HepG2 (cell line): Measurements from ENCODE around the gene TP73. TPM values are rescaled to one million over a fixed set of nuclear protein-coding genes. Genes with fewer than 3 reads are reported as not detected.

Source experiments
- DR1 ChIP-seq: sonication (generic); formaldehyde crosslinking; IDR thresholded peaks from 2 replicates; pipeline ENCODE4 v1.8.0; 2021; ENCODE audit warnings: mild to moderate bottlenecking, missing genetic modification reagents, inconsistent platforms
- MBNL3 ChIP-seq: fragments of 250-450 bp; sonication (Bioruptor Pico); conservative IDR thresholded peaks from 2 replicates; pipeline ENCODE4 v1.8.0; 2022; ENCODE audit warnings: mild to moderate bottlenecking, inconsistent platforms
- MXI1 ChIP-seq: IDR thresholded peaks from 3 replicates; pipeline ENCODE4 v1.6.1; 2012; ENCODE audit warnings: low read depth, low read length, inconsistent platforms, borderline replicate concordance
- PAX8 ChIP-seq: sonication (generic); formaldehyde crosslinking; IDR thresholded peaks from 2 replicates; pipeline ENCODE4 v1.8.0; 2022; ENCODE audit warnings: mild to moderate bottlenecking, missing genetic modification reagents, borderline replicate concordance
- PCBP2 ChIP-seq: fragments of 200-400 bp; formaldehyde crosslinking; optimal IDR thresholded peaks from 2 replicates; pipeline ENCODE3; 2018; ENCODE audit warnings: low read length, low read depth; ENCODE audit not compliant: poor library complexity, severe bottlenecking
- RFXANK ChIP-seq: IDR thresholded peaks from 2 replicates; pipeline ENCODE4 v1.6.1; 2016
- SOX5 ChIP-seq: IDR thresholded peaks from 2 replicates; pipeline ENCODE4 v1.6.1; 2016; ENCODE audit warnings: borderline replicate concordance
- SRSF1 ChIP-seq: fragments of 200-400 bp; formaldehyde crosslinking; optimal IDR thresholded peaks from 2 replicates; pipeline ENCODE3; 2017; ENCODE audit warnings: mild to moderate bottlenecking, low read depth, low read length, moderate library complexity
- TEAD2 ChIP-seq: sonication (generic); formaldehyde crosslinking; IDR thresholded peaks from 2 replicates; pipeline ENCODE4 v1.9.0; 2021; ENCODE audit warnings: missing genetic modification reagents
- ZFAT ChIP-seq: sonication (generic); formaldehyde crosslinking; conservative IDR thresholded peaks from 2 replicates; pipeline ENCODE4 v1.8.1; 2023; ENCODE audit warnings: missing genetic modification reagents, inconsistent platforms
- ZFY ChIP-seq: sonication (generic); formaldehyde crosslinking; IDR thresholded peaks from 2 replicates; pipeline ENCODE4 v1.4.0; 2020; ENCODE audit warnings: missing genetic modification reagents
- ZNF136 ChIP-seq: sonication (generic); formaldehyde crosslinking; IDR thresholded peaks from 2 replicates; pipeline ENCODE4 v1.8.1; 2022; ENCODE audit warnings: low read depth, mild to moderate bottlenecking, moderate library complexity, missing genetic modification reagents
- ZNF614 ChIP-seq: IDR thresholded peaks from 2 replicates; pipeline ENCODE4 v1.6.1; 2018; ENCODE audit warnings: missing biosample characterization, missing genetic modification reagents, inconsistent platforms, borderline replicate concordance
- ZNF781 ChIP-seq: sonication (generic); formaldehyde crosslinking; IDR thresholded peaks from 2 replicates; pipeline ENCODE4 v1.5.1; 2020; ENCODE audit warnings: borderline replicate concordance, mild to moderate bottlenecking, missing genetic modification reagents; ENCODE audit errors: not compliant biosample characterization
- polyA plus RNA-seq, 8 experiments: library from polyadenylated mRNA; depleted of rRNA in 3 of 8; stranded (reverse) in 7 of 8; unstranded in 1 of 8; fragments of >200 nt; fragmentation: Illumina TruSeq in 4 of 8; extraction: Trizol in 4 of 8; gene quantifications; 2 replicates each; pipeline versions ENCODE4 v1.2.1 to v1.2.3, GENCODE V29; 2011 to 2016; ENCODE audit warnings: low read depth in 4 of 8, missing spikeins in 1 of 8, mixed read lengths in 1 of 8; ENCODE audit not compliant: insufficient read depth in 1 of 8
- total RNA-seq, 5 experiments: library from RNA; depleted of rRNA; stranded (reverse); fragments of >200 nt; fragmentation: Illumina TruSeq; extraction: Trizol; gene quantifications; 2 replicates each; pipeline ENCODE4 v1.2.3, GENCODE V29; 2016; ENCODE audit warnings: low read depth in 1 of 5
- TF ChIP-seq, protein P1 (sequence below): sonication (generic); formaldehyde crosslinking; conservative IDR thresholded peaks from 2 replicates; pipeline ENCODE4 v1.8.0; 2022; ENCODE audit warnings: low read depth, missing genetic modification reagents
- TF ChIP-seq, protein P2 (sequence below): sonication (generic); formaldehyde crosslinking; IDR thresholded peaks from 2 replicates; pipeline ENCODE4 v1.9.0; 2022; ENCODE audit warnings: missing genetic modification reagents, mild to moderate bottlenecking, borderline replicate concordance
- TF ChIP-seq, protein P3 (sequence below): sonication (generic); formaldehyde crosslinking; IDR thresholded peaks from 2 replicates; pipeline ENCODE4 v1.4.0; 2020; ENCODE audit warnings: missing genetic modification reagents, mild to moderate bottlenecking, borderline replicate concordance
- TF ChIP-seq, protein P4 (sequence below): sonication (generic); formaldehyde crosslinking; IDR thresholded peaks from 2 replicates; pipeline ENCODE4 v1.4.0; 2020; ENCODE audit warnings: missing genetic modification reagents
- TF ChIP-seq, protein P5 (sequence below): sonication (generic); formaldehyde crosslinking; IDR thresholded peaks from 2 replicates; pipeline ENCODE4 v1.5.0; 2020; ENCODE audit warnings: mild to moderate bottlenecking, missing genetic modification reagents, moderate library complexity

The TP73 gene
- total and polyA plus RNA-seq, 2 of the 13 experiments (the other 11 are each of a cell fraction or from before 2014, with no cell fraction given) = 0.49 to 1.1 TPM

DNA sequence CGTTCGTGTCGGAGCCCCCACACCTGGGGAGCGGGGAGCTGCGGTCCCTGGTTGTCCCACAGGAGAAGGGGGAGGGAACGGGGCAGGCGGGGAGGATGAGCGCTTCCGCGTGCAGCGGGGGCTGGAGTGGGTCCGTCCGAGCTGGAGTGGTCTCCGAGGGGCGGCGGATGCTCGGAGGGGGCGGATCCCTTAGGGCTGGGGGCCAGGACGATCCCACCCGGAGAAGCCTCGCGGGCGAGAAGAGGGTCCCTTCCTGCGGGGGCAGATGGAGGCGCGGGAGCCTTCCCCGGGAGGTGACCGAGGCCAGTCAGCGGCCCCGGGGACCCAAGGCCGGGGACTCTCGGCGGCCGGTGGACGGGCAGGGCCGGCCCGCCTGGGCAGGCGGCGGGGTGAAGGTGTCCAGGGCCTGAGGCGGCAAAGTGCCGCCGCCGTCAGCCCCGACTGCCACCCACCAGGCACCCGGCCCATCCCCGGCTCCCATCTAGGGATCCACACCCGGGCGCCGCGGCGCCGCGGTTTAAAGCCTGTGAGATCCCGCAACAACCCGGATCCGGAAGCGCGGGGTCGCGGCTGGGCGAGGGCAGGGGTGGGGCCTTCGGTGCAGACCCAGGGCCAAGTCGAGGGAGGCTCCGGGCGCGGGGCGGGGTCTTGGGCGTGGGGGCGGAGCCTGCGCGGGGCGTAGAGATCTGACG lies 94.7 kb downstream of the TP73 start (continued):
- no peak for TF ChIP-seq PAX8 (CRISPR knock-in tag)
- peak; percentile 37; the same call in 1 of the 3 replicates for TF ChIP-seq MXI1
- TF ChIP-seq ZNF781 (CRISPR knock-in tag) = no peak
- no peak for TF ChIP-seq SOX5 (CRISPR knock-in tag)
- no peak for TF ChIP-seq PCBP2
- TF ChIP-seq ZNF136 (CRISPR knock-in tag) = 0 out of 2 replicates have a peak, but pooled peaks have one; percentile 12
- no peak for TF ChIP-seq ZFAT (CRISPR knock-in tag)
- TF ChIP-seq, protein P1, sequence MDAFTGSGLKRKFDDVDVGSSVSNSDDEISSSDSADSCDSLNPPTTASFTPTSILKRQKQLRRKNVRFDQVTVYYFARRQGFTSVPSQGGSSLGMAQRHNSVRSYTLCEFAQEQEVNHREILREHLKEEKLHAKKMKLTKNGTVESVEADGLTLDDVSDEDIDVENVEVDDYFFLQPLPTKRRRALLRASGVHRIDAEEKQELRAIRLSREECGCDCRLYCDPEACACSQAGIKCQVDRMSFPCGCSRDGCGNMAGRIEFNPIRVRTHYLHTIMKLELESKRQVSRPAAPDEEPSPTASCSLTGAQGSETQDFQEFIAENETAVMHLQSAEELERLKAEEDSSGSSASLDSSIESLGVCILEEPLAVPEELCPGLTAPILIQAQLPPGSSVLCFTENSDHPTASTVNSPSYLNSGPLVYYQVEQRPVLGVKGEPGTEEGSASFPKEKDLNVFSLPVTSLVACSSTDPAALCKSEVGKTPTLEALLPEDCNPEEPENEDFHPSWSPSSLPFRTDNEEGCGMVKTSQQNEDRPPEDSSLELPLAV (CRISPR knock-in tag) = no peak
- TF ChIP-seq TEAD2 = no peak
- TF ChIP-seq ZNF614 = no peak
- TF ChIP-seq DR1 (CRISPR knock-in tag) = no peak
- TF ChIP-seq MBNL3 = no peak
- no peak for TF ChIP-seq RFXANK (CRISPR knock-in tag)
- peak; percentile 74 for TF ChIP-seq ZFY
- peak; percentile 61 for TF ChIP-seq SRSF1
- TF ChIP-seq, protein P2, sequence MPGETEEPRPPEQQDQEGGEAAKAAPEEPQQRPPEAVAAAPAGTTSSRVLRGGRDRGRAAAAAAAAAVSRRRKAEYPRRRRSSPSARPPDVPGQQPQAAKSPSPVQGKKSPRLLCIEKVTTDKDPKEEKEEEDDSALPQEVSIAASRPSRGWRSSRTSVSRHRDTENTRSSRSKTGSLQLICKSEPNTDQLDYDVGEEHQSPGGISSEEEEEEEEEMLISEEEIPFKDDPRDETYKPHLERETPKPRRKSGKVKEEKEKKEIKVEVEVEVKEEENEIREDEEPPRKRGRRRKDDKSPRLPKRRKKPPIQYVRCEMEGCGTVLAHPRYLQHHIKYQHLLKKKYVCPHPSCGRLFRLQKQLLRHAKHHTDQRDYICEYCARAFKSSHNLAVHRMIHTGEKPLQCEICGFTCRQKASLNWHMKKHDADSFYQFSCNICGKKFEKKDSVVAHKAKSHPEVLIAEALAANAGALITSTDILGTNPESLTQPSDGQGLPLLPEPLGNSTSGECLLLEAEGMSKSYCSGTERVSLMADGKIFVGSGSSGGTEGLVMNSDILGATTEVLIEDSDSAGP (CRISPR knock-in tag) = peak; percentile 57; the same call in 1 of the 2 replicates
- TF ChIP-seq, protein P3, sequence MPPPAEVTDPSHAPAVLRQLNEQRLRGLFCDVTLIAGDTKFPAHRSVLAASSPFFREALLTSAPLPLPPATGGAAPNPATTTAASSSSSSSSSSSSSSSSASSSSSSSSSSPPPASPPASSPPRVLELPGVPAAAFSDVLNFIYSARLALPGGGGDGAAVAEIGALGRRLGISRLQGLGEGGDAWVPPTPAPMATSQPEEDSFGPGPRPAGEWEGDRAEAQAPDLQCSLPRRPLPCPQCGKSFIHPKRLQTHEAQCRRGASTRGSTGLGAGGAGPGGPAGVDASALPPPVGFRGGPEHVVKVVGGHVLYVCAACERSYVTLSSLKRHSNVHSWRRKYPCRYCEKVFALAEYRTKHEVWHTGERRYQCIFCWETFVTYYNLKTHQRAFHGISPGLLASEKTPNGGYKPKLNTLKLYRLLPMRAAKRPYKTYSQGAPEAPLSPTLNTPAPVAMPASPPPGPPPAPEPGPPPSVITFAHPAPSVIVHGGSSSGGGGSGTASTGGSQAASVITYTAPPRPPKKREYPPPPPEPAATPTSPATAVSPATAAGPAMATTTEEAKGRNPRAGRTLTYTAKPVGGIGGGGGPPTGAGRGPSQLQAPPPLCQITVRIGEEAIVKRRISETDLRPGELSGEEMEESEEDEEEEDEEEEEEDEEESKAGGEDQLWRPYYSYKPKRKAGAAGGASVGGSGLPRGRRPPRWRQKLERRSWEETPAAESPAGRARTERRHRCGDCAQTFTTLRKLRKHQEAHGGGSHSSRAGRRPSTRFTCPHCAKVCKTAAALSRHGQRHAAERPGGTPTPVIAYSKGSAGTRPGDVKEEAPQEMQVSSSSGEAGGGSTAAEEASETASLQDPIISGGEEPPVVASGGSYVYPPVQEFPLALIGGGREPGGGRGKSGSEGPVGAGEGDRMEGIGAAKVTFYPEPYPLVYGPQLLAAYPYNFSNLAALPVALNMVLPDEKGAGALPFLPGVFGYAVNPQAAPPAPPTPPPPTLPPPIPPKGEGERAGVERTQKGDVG (CRISPR knock-in tag) = no peak
- TF ChIP-seq, protein P4, sequence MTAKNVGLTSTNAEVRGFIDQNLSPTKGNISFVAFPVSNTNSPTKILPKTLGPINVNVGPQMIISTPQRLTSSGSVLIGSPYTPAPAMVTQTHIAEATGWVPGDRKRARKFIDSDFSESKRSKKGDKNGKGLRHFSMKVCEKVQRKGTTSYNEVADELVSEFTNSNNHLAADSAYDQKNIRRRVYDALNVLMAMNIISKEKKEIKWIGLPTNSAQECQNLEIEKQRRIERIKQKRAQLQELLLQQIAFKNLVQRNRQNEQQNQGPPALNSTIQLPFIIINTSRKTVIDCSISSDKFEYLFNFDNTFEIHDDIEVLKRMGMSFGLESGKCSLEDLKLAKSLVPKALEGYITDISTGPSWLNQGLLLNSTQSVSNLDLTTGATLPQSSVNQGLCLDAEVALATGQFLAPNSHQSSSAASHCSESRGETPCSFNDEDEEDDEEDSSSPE (CRISPR knock-in tag) = peak; percentile 57; the same call in 1 of the 2 replicates
- TF ChIP-seq, protein P5, sequence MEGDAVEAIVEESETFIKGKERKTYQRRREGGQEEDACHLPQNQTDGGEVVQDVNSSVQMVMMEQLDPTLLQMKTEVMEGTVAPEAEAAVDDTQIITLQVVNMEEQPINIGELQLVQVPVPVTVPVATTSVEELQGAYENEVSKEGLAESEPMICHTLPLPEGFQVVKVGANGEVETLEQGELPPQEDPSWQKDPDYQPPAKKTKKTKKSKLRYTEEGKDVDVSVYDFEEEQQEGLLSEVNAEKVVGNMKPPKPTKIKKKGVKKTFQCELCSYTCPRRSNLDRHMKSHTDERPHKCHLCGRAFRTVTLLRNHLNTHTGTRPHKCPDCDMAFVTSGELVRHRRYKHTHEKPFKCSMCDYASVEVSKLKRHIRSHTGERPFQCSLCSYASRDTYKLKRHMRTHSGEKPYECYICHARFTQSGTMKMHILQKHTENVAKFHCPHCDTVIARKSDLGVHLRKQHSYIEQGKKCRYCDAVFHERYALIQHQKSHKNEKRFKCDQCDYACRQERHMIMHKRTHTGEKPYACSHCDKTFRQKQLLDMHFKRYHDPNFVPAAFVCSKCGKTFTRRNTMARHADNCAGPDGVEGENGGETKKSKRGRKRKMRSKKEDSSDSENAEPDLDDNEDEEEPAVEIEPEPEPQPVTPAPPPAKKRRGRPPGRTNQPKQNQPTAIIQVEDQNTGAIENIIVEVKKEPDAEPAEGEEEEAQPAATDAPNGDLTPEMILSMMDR = no peak
